ENCODE measurements around the gene ZCCHC2. TPM values are rescaled to one million over a fixed set of nuclear protein-coding genes. Genes with fewer than 3 reads are reported as not detected.

The ZCCHC2 gene
- total and polyA plus RNA-seq, 2 of the 13 experiments (the other 11 are each of a cell fraction or from before 2014, with no cell fraction given), result 62.5 to 76.1 TPM

- TF ChIP-seq MAF1 (CRISPR knock-in tag; IDR thresholded peaks at IDR 0.05; ENCODE audit: borderline replicate concordance) (no peak), ZNF580 (CRISPR knock-in tag; IDR thresholded peaks at IDR 0.05; ENCODE audit: borderline replicate concordance, low read depth) (no peak), SPEN (CRISPR knock-in tag; IDR thresholded peaks at IDR 0.05; ENCODE audit: low read depth) (no peak), ZNF18 (CRISPR knock-in tag; IDR thresholded peaks at IDR 0.05; ENCODE audit: insufficient replicate concordance) (no peak), ZNF407 (CRISPR knock-in tag; IDR thresholded peaks at IDR 0.05; ENCODE audit: not compliant biosample characterization) (no peak), TGIF2 (CRISPR knock-in tag; IDR thresholded peaks at IDR 0.05) (0 out of 2 replicates have a peak, but pooled peaks have one; percentile 23), FOXK1 (CRISPR knock-in tag; IDR thresholded peaks at IDR 0.05; ENCODE audit: borderline replicate concordance, low read depth) (peak; percentile 54; the same call in 1 of the 2 replicates), ZMYM3 (CRISPR knock-in tag; IDR thresholded peaks at IDR 0.05) (peak; percentile 59; the same call in 1 of the 2 replicates), ZNF790 (CRISPR knock-in tag; IDR thresholded peaks at IDR 0.05; ENCODE audit: borderline replicate concordance) (no peak), ZBTB42 (CRISPR knock-in tag; IDR thresholded peaks at IDR 0.05) (no peak), CEBPG (CRISPR knock-in tag; IDR thresholded peaks at IDR 0.05) (peak; percentile 86), ZNF646 (CRISPR knock-in tag; IDR thresholded peaks at IDR 0.05) (no peak), ZFP62 (CRISPR knock-in tag; IDR thresholded peaks at IDR 0.05) (no peak)
Observed at GRCh38 chr18:62510789-62511188, 12.0 kb upstream of the ZCCHC2 start (continued).
